Measurements from ENCODE around the gene DTNA. TPM values are rescaled to one million over a fixed set of nuclear protein-coding genes. Genes with fewer than 3 reads are reported as not detected.

Gene DTNA
- total and polyA plus RNA-seq, 2 of the 8 experiments (the other 6 are each of a cell fraction or from before 2014, with no cell fraction given): 30.2 to 32.7 TPM

DNA sequence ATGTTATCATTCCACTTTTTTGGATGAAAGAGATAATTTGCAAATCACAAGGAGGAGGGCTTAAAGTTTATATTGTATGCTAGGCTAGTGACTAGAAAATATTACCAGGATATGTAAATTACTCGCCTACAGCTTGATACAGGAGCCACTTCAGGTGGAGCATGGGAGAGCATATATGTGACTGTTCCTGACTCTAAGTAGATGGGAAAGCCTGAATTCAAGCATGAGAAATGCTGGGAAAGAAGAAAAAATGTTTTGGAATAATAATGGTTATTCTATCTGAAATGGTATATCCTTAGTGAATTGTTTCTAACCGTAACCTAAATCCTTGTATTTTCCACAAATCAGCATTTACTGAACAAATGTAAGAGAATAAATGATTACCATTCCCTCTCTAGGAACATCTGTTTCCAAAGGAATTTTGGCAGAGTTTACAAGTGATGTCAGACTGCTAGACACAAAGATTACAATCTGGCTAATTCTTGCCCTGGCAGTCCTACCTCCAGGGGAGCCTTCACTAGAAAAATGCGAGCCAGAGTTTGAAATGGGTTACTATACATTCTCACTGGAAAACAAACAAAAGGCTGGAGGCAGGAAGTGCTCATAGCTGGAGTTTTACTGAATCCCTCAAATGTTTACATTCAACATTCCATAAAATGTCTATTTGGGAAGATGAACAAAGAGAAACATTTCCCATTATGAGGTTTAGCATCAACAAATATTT, 201.7 kb downstream of the DTNA start:
- Histone ChIP-seq H2AFZ (ENCODE audit: low read length) (no peak overlapping the region), H3K27ac (ENCODE audit: low read depth, low read length) (no peak overlapping the region), H3K56ac (replicated peaks; ENCODE audit: insufficient read length, low read depth, low read length) (no peak overlapping the region), H2BK12ac (ENCODE audit: low read depth, low read length) (no peak overlapping the region), H2BK20ac (ENCODE audit: low read length) (no peak overlapping the region), H3K23ac (ENCODE audit: insufficient read length) (no peak overlapping the region), H2BK120ac (replicated peaks; ENCODE audit: low read depth, low read length) (no peak overlapping the region), H3K36me3 (ENCODE audit: control insufficient read depth in 2 of 4, insufficient read depth in 4 of 4, low read length in 3 of 4) (no peaks in the 10 kb centered on the region), H2AK5ac (ENCODE audit: low read depth, low read length) (no peak overlapping the region), H3K14ac (ENCODE audit: insufficient read length) (no peak overlapping the region), H3K4me2 (ENCODE audit: insufficient read depth in 1 of 2, low read depth in 2 of 2, low read length in 2 of 2) (no peak overlapping the region), H3K4me1 (replicated peaks in 1 of 4; ENCODE audit: control insufficient read depth in 3 of 4, insufficient read depth in 4 of 4, low read length in 3 of 4) (no peaks in the 10 kb centered on the region), H3K79me1 (ENCODE audit: low read depth, low read length) (no peaks in the 10 kb centered on the region), H4K20me1 (replicated peaks in 1 of 2; ENCODE audit: control insufficient read depth in 1 of 2, insufficient read depth in 2 of 2, low read length in 2 of 2) (no peaks in the 10 kb centered on the region), H3K9me3 (ENCODE audit: insufficient read depth in 2 of 2, low read depth in 1 of 2, low read length in 1 of 2) (0 out of 4 replicates have a peak, but pooled peaks cover 0 to under 1% of the 10 kb centered on the region in 2 experiments), H4K5ac (ENCODE audit: insufficient read length, low read depth, low read length) (no peak overlapping the region), H3K79me2 (ENCODE audit: control insufficient read depth in 1 of 2, insufficient read depth in 2 of 2, low read length in 2 of 2) (no peaks in the 10 kb centered on the region), H3K4ac (replicated peaks; ENCODE audit: insufficient read length, low read depth, low read length) (no peak overlapping the region), H3K4me3 (ENCODE audit: extremely low read depth in 1 of 4, insufficient read depth in 2 of 4, low read depth in 3 of 4, low read length in 4 of 4) (no peak overlapping the region), H2BK5ac (ENCODE audit: low read depth, low read length) (no peak overlapping the region), H4K8ac (ENCODE audit: extremely low read depth, insufficient read depth, low read length) (no peak overlapping the region), H3K18ac (ENCODE audit: extremely low read depth, low read length) (no peak overlapping the region), H3K27me3 (replicated peaks in 1 of 4; ENCODE audit: control insufficient read depth in 3 of 4, extremely low read depth in 1 of 4, insufficient read depth in 3 of 4, low read length in 3 of 4) (no peaks in the 10 kb centered on the region), H3K23me2 (ENCODE audit: low read depth, low read length) (no peaks in the 10 kb centered on the region), H4K91ac (replicated peaks; ENCODE audit: insufficient read length, low read length) (no peak overlapping the region), H2BK15ac (ENCODE audit: low read length) (no peak overlapping the region), H3K9ac (replicated peaks in 1 of 4; ENCODE audit: extremely low read depth in 1 of 4, low read depth in 3 of 4, low read length in 3 of 4) (no peak overlapping the region)
- no peak for DNase-seq (ENCODE audit: low read depth in 1 of 2, low spot score in 2 of 2)
- ChIA-PET POLR2A (ENCODE audit: partially characterized antibody) (no interaction called here), CTCF (ENCODE audit: partially characterized antibody) (interaction anchor here (2.8 kb wide), 1 partner anchor 31 kb away, joined by 7 read pairs; no protein-coding TSS in a partner anchor)
- TF ChIP-seq, protein P1, sequence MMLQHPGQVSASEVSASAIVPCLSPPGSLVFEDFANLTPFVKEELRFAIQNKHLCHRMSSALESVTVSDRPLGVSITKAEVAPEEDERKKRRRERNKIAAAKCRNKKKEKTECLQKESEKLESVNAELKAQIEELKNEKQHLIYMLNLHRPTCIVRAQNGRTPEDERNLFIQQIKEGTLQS (IDR thresholded peaks at IDR 0.05; ENCODE audit: insufficient read depth, low read depth, low read length): no peak
- TF ChIP-seq SP1 (IDR thresholded peaks at IDR 0.05; ENCODE audit: low read depth, low read length) (no peak), FOSL1 (IDR thresholded peaks at IDR 0.05; ENCODE audit: insufficient read depth, low read depth, low read length) (no peak), YY1 (IDR thresholded peaks at IDR 0.05; ENCODE audit: low read depth, low read length) (no peak), BRCA1 (IDR thresholded peaks at IDR 0.05; ENCODE audit: low read depth, low read length) (no peak), CEBPB (IDR thresholded peaks at IDR 0.05; ENCODE audit: low read depth, low read length) (no peak), SP4 (IDR thresholded peaks at IDR 0.05; ENCODE audit: low read length) (no peak), CHD1 (IDR thresholded peaks at IDR 0.05; ENCODE audit: low read depth, low read length) (no peak), TAF1 (IDR thresholded peaks at IDR 0.05; ENCODE audit: low read depth, low read length) (no peak), NANOG (IDR thresholded peaks at IDR 0.05; ENCODE audit: insufficient read depth, low read depth, low read length, poor library complexity, severe bottlenecking) (no peak), TEAD4 (IDR thresholded peaks at IDR 0.05; ENCODE audit: low read depth, low read length) (no peak), SIN3A (conservative IDR thresholded peaks at IDR 0.05 in 1 of 2, IDR thresholded peaks at IDR 0.05 in 1 of 2; ENCODE audit: low read depth in 1 of 2, low read length in 2 of 2) (no peak)
- TF ChIP-seq, protein P2, sequence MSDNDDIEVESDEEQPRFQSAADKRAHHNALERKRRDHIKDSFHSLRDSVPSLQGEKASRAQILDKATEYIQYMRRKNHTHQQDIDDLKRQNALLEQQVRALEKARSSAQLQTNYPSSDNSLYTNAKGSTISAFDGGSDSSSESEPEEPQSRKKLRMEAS (IDR thresholded peaks at IDR 0.05): no peak
- WGBS, 2 experiments (ENCODE audit: extremely low coverage in 1 of 2, insufficient coverage in 1 of 2, insufficient read length in 1 of 2, insufficient replicate concordance in 2 of 2, low coverage in 1 of 2, low lambda C conversion rate in 2 of 2, missing lambda C conversion rate in 1 of 2): 85% methylated on average over 3 of the region's 3 CpGs; no CpG with 5 or more reads in 1 of the 2 experiments
- FAIRE-seq: no peak
